ENCODE data around the gene NBEAL1.
"Not testable (repeated sequence)": the region's sequence is repeated elsewhere in the genome, so short reads cannot be mapped to it uniquely, and the experiment has no call there.

NBEAL1 gene

DNA sequence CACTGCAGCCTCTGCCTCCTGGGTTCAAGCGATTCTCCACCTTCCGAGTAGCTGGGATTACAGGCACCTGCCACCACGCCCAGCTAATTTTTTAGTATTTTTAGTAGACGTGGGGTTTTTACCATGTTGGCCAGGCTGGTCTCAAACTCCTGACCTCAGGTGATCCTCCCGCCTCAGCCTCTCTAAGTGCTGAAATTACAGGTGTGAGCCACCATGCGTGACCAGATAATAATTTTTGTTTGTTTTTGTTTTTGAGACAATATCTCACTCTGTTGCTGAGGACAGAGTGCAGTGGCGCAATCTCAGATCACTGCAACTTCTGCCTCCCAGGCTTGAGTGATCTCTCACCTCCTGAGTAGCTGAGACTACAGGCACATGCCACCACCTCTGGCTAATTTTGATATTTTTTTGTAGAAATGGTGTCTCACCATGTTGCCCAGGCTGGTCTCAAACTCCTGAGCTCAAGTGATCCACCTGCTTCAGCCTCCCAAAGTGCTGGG is 100.6 kb downstream of the NBEAL1 start:
- DNase-seq, result peak in 2 of 4 experiments; percentile 16 to 21

DNA sequence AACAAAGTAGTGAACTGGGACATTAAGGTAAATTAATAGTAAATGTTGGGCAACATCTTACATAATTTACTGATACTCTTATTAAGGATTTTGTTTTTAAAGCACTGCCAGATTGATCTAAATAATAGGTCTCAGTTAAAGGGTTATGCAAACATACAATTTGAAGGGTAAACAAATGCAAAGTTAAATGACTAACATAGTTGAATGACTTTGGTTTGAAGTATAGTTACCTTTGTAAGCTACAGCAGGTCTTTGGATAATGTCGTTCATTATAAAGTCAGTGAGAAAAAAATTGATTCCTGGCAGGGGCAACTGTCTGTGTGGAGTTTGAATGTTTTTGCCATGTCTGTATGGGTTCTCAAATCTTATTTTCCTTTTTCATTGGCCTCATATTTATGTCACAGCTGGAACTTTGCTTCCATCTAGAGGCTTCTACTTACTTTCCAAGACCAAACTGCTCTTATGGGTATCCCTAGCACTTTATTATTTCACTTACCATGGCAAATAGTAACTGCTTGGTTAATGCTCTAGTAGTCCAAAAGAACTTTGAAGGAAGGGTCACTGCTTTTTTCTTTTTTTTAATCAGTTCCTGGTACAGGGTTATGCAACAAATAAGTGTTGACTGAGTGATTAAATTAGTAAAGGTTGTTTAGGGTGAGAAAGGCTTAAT is 107.8 kb downstream of the NBEAL1 start:
- DNase-seq, result peak in 3 of 4 experiments; percentile 4 to 13 (median 12)

DNA sequence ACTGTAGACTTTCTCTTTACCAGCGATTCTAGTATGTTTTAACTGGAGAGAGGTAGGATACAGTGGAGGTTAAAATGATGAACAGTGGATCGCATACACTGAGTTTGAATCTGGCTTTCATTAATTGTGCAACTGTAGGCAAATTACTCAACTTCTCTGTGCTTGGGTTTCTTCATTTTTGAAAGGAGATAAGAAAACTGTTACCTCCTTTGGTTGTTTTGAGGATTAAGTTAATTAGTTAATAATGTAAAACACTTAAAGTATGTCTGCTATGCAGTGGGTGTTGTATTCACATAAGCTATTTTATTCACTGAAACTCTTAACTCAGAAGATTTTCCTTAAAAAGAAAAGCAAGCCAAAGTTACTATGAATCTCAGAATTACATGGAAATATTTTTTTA is 112.3 kb downstream of the NBEAL1 start:
- no peak for DNase-seq

DNA sequence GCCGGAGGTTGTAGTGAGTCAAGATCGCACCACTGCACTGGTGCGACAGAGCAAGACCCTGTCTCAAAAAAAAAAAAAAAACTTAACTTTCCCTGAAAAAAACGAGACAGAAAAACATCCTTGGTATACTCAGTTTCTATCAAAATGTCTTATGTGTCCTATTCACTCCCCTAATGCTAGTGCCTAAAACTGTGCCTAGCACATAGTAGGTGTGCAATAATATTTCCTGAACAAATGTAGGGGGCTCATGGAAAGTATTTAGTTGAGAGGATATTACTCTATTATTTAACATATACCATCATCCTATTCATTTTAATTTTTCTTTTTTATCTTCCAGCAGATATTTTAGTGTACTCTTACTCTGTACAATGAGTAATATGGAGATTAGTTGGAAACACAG is 120.4 kb downstream of the NBEAL1 start:
- no peak for DNase-seq

DNA sequence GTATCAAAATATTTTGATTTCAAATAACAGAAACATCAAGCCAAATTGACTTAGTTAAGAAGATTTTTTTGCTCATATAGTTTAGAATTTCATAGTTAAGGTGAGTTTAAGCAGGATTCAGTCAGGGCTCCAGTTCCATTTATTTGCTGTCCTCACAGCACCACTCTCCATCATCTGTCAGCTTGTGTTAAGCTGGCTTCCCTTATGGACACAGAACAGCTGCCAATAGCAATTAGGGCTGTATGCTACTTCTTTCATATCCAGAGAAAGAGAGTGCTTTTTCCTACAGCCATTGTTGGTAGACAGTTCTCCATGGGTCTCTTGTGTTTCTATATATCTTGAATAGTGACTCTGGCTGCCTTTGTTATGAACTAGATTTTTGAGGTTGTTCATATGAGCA is 128.7 kb downstream of the NBEAL1 start:
- DNase-seq, result no peak

DNA sequence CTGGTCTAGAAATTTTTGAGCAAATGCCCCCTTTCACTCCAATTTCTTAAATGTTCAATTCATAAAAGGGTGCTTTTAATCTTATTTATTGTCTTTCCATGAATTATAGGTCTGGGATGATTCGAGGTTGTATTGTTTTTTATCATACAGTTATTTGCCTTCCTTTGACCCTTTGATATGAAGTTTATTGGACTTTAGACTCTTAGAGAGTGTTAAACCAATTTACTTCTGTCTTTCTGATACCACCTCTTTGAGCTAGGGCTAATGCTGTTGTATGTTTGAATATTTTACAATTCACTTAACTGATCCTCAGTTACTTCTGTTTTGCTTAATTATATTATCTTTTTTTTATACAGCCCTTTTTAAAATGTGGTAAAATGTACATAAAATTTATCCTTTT is 134.5 kb downstream of the NBEAL1 start:
- no peak for DNase-seq

DNA sequence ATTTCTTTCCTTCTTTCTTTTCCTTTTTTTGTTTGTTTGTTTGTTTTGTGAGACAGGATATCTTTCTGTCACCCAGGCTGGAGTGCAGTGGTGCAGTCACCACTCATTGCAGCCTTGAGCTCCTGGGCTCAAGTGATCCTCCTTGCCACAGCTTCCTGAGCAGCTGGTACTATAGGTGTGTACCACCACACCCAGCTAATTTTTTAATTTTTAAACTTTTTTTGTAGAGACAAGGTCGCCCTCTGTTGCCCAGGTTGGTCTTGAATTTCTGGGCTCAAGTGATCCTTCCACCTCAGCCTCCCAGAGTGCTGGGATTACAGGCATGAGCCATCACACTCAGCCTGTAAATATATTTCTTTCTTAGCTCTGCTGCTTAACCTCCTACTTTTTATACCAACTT is 140.7 kb downstream of the NBEAL1 start:
- DNase-seq, result no peak

DNA sequence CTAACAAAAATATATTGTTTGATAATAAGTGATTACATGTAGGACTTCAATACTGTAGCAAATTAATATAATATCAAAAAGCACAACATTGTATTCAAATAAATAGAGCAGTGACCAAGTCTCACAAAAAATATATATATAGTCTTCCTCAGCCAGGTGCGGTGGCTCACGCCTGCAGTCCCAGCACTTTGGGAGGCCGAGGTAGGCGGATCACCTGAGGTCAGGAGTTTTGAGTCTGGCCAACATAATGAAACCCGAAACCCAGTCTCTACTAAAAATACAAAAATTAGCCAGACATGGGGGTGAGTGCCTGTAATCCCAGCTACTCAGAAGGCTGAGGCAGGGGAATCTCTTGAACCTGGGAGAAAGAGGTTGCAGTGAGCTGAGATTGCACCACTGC is 148.0 kb downstream of the NBEAL1 start:
- DNase-seq, result not testable (repeated sequence)

DNA sequence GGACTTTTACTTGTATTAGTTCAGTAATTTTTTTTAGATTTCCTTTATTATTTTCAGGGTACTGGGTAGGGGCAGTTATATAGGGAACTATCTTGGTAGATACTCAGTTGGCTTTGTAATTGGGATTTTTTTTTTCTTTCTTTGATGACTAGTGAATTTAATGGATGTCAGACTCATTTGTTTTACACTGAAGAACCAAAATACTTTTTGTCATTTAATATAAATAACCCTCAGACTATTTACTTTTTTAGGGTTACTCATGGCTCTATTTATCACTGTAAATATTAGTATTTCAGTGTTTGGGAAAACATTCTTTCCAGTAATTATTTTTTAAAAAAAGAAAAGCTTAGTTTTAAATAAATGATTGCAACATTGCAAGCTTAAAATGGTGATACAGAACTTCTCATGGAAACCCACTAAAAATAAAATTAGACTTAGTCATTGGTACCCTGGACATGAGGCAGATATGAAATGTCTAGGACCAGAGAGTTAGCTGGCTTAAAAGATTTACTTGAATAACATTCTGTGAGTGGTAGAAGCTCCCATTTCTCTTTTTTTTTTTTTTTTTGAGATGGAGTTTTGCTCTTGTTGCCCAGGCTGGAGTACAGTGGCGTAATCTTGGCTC is 149.7 kb downstream of the NBEAL1 start:
- DNase-seq, result no peak

DNA sequence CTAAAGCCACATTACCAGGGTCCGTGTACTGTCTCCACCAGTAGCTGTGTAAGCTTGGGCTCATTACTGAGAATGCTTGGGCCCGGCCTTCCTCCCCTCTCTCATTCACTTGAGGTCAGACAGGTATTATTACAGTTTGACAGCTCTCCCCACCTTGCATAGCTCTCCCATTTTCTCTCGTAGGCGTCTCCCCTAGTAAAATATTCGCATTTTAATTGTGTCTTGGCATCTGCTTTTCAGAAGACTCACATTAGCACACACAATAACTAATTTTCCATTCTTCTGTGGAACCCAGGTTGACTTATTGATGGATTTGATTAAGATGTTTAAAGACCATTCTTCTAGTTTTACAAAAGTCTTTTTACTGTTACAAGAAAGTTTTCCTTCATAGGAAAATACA is 153.1 kb downstream of the NBEAL1 start:
- DNase-seq, result no peak

DNA sequence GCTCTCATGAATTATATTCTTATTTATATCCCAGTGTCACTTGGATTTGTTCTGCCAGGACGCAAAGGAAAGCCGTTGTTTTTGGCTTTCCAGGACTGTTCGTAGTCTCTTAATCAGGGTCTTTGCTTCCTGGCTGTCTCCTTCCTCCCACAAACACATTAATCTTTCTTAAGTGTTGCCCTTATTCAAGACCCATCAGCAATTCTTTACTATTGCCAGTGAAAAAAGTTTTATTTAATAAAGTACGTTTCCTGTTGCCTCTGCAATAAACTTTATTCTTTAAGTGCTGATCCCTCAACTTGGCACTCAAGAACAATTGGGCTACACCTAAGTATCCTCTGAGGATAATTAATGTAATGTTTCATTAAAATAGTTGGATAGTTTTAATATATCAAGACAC is 155.8 kb downstream of the NBEAL1 start:
- DNase-seq, result no peak

DNA sequence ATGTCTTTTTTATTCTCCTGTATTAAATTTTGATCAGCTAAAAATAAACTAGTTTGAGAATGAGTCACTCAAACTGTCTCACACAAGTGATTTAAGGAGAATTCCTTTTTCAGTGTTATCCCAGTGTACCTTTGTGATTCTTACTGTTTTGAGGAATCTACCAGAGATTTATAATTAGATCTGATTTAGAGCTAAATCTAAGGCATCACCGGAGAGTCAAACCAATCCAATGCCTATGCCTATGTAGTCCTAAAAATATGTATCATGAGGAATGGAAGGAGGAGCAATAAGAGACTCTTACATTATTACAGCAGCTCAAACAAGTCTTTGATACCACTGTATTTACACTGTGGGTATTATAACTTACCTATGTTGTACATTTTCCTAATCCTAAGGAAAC is 160.7 kb downstream of the NBEAL1 start:
- DNase-seq, result no peak

DNA sequence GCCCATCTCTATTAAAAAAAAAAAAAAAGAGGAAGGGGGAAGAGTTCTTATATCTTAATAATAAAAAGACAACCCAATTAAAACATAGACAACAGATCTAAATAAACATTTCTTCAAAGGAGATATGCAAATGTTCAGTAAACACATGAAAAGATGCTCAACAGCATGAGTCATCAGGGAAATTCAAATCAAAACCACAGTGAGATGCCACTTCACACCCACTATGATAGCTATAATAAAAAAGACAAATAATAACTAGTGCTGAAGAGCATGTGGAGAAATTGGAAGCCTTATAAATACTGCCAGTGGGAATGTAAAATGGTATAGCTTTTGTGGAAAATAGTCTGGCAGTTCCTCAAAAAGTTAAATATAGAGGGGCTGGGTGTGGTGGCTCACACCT is 162.7 kb downstream of the NBEAL1 start:
- no peak for DNase-seq

DNA sequence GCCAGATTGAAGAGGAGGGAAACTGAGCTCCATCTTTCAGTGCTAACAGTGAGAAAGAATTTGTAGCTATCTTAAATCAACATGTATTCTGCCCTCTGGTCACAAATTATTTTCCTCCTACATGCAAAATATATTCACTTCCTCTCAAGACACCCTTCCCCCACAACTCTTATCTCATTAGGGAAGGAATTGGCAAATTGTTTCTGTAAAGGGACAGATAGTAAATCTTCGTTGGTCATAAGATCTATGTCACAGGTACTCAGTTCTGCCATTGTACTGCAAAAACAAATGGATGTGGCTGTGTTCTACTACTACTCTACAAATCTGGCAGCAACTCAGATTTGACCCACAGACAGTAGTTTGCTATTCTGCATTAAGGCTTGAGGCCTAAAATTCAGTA is 171.2 kb downstream of the NBEAL1 start:
- DNase-seq, result peak in 2 of 4 experiments; percentile 1 to 3

DNA sequence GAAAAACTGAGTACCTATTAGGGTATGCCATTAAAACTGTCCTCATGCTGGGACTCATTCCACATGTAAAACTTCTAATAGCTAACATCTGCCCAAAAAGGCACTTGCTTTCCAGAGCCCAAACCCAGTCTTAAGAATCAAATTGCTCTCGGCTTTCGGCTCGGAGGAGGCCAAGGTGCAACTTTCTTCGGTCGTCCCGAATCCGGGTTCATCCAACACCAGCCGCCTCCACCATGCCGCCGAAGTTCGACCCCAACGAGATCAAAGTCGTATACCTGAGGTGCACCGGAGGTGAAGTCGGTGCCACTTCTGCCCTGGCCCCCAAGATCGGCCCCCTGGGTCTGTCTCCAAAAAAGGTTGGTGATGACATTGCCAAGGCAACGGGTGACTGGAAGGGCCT is 175.9 kb downstream of the NBEAL1 start:
- DNase-seq, result not testable (repeated sequence)

DNA sequence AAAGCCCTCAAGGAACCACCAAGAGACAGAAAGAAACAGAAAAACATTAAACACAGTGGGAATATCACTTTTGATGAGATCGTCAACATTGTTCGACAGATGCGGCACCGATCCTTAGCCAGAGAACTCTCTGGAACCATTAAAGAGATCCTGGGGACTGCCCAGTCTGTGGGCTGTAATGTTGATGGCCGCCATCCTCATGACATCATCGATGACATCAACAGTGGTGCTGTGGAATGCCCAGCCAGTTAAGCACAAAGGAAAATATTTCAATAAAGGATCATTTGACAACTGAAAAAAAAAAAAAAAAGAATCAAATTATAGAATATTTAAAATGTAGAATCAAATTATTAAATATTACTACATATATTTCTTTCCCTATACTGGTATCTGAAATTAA is 176.4 kb downstream of the NBEAL1 start:
- DNase-seq, result not testable (repeated sequence)

DNA sequence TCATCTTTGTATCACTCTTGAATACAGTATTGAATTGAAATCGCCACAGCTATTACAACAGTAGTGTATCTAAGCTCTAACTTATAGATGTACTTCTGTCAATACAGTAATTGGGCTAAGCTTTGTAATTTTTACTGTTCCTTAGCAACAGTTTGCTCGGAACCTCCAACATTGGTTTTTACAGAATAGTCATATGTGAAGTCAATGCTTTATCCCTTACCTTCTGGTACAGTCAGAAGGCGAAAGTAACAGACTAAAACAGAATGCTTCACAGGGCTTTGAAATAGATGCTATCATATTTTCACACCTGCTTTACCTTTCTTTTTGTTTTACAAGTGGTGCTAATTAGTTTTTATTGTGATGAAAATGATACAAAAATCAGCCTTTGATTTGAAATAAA is 177.3 kb downstream of the NBEAL1 start:
- no peak for DNase-seq

DNA sequence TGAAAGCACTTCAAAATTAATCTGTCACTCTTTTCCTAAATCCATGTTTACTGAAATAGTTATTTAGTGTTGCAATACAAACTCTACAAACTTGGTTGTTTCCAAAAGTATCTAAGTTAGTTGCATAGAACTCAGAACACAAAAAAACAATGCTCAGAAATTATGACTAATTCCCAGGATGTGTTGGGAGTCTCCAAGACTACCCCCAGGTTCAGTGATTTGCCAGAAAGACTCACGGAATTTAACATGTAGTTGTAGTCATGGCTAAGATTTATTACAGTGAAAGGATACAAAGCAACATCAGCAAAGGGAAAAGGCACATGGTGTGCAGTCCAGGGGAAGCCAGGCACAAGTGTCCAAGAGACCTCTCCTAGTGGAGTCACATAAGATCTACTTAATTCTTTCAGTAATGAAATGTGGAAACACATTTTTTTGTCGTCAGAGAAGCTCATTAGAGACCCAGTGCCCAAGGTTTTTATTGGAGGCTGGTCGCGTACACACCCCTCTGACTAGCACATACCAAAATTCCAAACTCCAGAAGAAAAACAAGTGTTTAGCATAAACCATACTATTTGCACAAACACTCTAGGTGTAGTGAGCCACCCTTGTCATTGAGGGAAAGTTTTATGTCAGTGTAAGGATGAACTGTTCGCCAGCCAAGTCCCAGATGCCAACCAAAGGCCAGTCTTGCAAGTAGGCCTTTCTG is 180.8 kb downstream of the NBEAL1 start:
- DNase-seq, result no peak

DNA sequence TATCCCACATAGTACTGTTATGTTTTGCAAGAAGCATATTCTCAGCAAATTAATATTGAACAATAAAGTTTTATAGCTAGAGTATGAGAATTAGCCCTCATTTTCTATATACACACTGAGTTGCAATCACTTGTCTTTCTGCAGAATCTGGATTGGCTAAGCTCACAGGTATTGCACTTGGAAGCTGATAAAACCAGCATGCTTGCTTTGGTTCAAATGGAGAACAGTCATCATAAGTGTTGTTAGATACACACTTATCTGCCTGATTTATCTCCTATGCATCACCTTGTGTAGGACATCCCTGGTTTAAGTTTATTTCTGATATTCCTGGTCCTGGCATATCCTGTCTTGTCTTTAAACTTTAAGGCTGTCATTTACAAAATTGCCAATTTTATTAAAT is 186.2 kb downstream of the NBEAL1 start:
- no peak for DNase-seq

DNA sequence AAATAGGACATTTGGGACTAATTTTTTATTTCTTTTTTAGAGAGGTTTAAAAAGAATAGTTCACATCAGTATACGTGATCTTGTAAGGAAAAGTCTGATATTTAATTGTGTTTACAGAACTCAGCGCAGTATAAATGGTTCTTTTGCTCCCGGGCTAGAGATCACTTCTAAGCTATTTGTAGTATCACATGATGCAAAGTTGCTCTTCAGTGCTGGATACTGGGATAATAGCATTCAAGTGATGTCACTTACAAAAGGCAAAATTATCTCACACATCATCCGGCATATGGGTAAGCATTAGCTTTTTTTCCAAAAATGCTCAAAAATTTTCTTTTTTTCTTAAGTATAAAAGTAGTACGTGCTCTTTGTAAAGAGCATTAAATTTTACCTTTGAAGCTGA is 186.8 kb downstream of the NBEAL1 start:
- no peak for DNase-seq

DNA sequence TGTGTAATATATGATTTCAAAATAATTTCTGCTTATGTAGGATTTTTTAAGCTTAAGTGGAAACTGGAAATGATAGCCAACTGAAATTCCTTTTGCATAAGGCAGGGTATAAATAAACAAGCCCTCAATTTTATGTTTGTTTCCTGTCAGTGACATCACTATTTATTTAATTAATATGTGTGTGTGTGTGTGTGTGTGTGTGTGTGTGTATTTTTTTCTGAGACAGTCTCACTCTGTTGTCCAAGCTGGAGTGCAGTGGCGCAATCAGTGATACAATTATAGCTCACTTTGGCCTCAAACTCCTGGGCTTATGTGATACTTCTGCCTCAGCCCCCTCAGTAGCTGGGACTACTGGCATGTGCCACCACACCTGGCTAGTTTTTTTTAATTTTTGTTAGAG is 194.9 kb downstream of the NBEAL1 start:
- no peak for DNase-seq

DNA sequence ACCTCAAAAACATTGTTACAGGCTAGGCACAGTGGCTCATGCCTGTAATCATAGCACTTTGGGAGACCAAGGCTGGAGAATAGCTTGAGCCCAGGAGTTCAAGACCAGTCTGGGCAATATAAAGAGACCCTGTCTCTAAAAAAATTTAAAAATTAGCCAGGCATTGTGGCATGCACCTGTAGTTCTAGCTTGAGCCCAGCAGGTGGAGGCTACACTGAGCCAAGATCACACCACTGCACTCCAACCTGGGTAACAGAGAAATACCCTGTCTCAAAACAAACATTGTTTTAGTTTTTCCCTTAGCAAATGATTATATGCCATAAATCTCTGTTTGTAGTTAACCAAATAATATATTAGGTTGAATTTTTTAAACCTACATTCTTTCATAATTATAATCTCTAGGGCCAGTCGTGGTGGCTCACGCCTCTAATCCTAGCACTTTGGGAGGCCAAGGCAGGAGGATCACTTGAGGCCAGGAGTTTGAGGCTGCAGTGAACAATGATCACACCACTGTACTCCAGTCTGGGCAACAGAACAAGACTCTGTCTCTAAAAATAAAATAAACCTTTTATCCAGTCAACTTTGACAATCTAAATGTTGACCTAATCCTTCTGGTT is 210.9 kb downstream of the NBEAL1 start:
- peak; percentile 2 to 38 (median 32) for DNase-seq

DNA sequence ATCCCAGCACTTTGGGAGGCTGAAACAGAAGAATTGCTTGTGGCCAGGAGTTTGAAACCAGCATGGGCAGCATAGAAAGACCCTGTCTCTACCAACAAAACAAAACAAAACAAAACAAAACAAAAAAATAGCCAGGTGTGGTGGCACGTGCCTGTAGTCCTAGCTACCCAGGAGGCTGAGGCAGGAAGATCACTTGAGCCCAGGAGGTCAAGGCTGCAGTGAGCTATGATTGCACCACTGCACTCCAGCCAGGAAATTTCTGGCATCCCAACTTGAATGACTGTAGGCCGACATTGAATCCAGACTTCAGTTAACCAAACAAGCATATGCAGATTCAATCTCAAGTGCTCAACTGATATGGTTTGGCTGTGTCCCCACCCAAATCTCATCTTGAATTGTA is 215.0 kb downstream of the NBEAL1 start:
- not testable (repeated sequence) for DNase-seq
